ENCODE results near the gene EDA. TPM values are rescaled to one million over a fixed set of nuclear protein-coding genes. Genes with fewer than 3 reads are reported as not detected.

The EDA gene
- polyA plus RNA-seq (2012; ENCODE audit: insufficient read depth, insufficient read length, low read depth), result not detected

GRCh38 chrX:69615779-69616456, at the start of gene EDA:
Gene EDA, plus strand, starts transcription at chrX:69616113.
- H3K4me3 ChIP-seq (ENCODE audit: low read depth, low read length), result peak within 1 kb of the TSS; percentile 47

DNA sequence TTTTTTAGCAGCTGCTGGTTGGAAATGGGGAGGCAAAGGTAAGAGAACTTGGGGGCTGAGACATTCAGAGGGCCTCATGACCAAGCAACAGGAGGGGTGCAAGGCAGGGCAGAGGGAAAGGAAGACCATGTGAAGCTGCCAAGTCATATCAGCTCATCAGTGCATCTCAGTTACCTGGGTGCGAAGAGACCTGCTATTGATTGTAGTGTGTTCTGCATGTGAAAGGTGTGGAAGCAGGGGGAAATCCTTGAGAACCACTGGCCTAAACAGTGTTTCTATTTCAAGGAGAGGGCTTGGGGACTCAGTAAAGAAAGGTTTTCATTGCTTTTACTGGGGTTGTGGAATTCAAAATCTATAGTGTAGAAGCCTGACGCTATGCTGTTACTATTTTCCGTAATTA, 47.1 kb upstream of the EDA start:
- Histone ChIP-seq H3K36me3 (no peaks in the 10 kb centered on the region), H3K9me3 (no peaks in the 10 kb centered on the region), H3K27me3 (no peaks in the 10 kb centered on the region), H3K4me3 (ENCODE audit: low read depth, low read length) (no peak overlapping the region), H3K4me1 (no peaks in the 10 kb centered on the region)
- no peak for DNase-seq
- TF ChIP-seq CTCF (IDR thresholded peaks at IDR 0.05; ENCODE audit: low read depth, low read length), result no peak

More at GRCh38 chrX:69615779-69616456, at the start of gene EDA:
- Histone ChIP-seq H3K27me3 (peaks cover 10% of the 10 kb centered on the region), H3K9me3 (no peaks in the 10 kb centered on the region), H3K36me3 (no peaks in the 10 kb centered on the region), H3K4me1 (no peaks in the 10 kb centered on the region; the same call in 1 of the 2 replicates)
- TF ChIP-seq CTCF (IDR thresholded peaks at IDR 0.05; ENCODE audit: low read depth, low read length), result no peak
- DNase-seq, result peak; percentile 92

DNA sequence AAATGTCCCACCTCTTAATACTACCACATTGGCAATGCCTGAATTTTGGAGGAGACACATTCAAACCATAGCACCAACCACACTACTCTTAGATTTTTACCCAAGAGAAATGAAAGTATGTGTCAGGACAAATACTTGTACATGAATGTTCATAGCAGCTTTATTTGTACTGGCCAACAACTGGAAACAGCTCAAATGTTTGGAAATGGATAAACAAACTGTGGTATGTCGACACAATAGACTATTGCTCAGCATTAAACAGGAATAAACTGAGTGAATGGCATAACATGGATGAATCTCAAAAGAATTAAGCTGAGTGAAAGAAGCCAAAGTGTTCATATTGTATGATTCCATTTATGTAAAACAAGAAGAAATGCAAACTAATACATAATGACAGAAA, 18.5 kb upstream of the EDA start:
- H3K4me3 ChIP-seq (ENCODE audit: low read depth, low read length), result no peak overlapping the region
- no peaks in the 10 kb centered on the region for H3K36me3 ChIP-seq
- no peaks in the 10 kb centered on the region for H3K9me3 ChIP-seq
- H3K27me3 ChIP-seq, result no peaks in the 10 kb centered on the region
- DNase-seq, result no peak
- no peaks in the 10 kb centered on the region for H3K4me1 ChIP-seq
- TF ChIP-seq CTCF (IDR thresholded peaks at IDR 0.05; ENCODE audit: low read depth, low read length), result no peak

DNA sequence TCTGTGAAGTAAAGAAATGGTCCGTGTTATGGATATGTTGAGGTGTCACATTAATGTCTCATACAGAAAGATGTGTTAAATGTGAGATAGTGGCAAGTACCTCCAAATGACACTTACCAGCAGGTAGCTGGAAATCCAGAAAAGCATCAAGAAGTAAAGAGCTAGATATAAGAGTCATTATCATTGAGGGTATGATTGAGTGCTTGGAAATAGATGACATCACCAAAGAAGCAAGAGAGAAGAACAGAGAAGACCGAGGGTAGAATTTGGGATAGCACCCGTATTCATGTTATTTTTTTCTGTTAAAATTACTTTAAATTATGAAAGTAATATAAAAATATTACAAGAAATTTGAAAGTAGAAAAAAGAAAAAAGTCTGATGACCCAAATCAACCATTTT, 15.7 kb upstream of the EDA start:
- no peak for TF ChIP-seq CTCF (IDR thresholded peaks at IDR 0.05; ENCODE audit: low read depth, low read length)
- DNase-seq, result no peak
- no peaks in the 10 kb centered on the region for H3K36me3 ChIP-seq
- H3K9me3 ChIP-seq, result no peaks in the 10 kb centered on the region
- H3K27me3 ChIP-seq, result no peaks in the 10 kb centered on the region
- no peak overlapping the region for H3K4me3 ChIP-seq (ENCODE audit: low read depth, low read length)
- H3K4me1 ChIP-seq, result no peaks in the 10 kb centered on the region

DNA sequence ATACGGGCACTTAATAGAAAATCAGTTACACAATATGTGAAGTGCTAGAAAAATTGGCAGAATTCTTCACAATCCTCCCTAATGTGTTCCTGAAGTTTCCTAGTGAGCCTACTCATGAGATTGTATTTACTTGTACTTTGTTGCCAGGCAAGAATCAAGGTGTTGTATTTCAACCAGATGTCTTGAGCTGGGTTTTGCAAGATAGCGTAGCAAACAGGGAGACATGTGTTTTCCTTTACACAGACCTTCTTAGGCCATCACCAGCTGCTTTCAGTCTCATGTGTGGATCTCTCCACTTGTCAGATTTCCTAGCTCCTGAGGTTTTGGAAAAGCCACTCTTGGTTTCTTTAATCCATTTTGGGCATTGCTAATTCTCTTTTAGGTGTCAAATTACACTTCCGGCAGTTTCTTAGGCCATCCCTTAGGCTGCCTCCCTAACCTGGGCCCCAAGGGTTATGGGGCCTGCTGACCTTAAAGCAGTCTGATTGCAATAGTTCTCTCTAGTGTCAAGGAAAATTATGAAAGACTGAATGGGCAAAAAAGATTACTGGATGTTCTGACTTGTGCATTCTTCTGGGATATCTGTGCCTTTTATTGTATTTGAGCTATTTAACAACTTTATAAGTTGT, 12.2 kb upstream of the EDA start:
- Histone ChIP-seq H3K9me3 (no peaks in the 10 kb centered on the region), H3K27me3 (no peaks in the 10 kb centered on the region), H3K4me3 (ENCODE audit: low read depth, low read length) (no peak overlapping the region), H3K4me1 (no peaks in the 10 kb centered on the region), H3K36me3 (no peaks in the 10 kb centered on the region)
- TF ChIP-seq CTCF (IDR thresholded peaks at IDR 0.05; ENCODE audit: low read depth, low read length), result no peak
- no peak for DNase-seq

DNA sequence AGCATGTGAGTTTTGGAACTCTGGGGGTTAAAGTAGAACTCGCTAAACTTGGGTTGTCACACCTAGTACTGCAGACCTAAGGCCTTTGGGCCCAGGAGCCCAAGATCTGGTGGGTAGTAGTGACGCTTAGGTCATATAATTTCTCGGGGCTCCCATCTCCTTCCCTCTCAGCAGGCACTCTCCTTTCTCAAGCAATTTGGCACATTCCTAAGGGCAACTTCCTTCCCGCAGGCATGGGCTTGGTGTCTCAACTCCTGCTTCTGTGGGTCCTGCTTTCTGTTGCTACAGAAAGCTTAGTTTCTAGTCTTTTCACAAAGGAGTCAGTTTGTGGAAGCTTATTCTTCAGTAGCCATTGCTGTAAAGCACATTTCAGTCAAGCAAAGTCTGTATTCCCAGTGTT, 10.4 kb upstream of the EDA start:
- no peaks in the 10 kb centered on the region for H3K9me3 ChIP-seq
- TF ChIP-seq CTCF (IDR thresholded peaks at IDR 0.05; ENCODE audit: low read depth, low read length), result no peak
- H3K27me3 ChIP-seq, result no peaks in the 10 kb centered on the region
- H3K4me3 ChIP-seq (ENCODE audit: low read depth, low read length), result no peak overlapping the region
- H3K36me3 ChIP-seq, result no peaks in the 10 kb centered on the region
- H3K4me1 ChIP-seq, result no peaks in the 10 kb centered on the region
- no peak for DNase-seq

All from BE2C (cell line).